WTC11 (cell line): Measurements from ENCODE around the gene ACTC1. TPM values are rescaled to one million over a fixed set of nuclear protein-coding genes. Genes with fewer than 3 reads are reported as not detected.

Experiments
- ATAC-seq: fragments of 200-7000 bp; cut with Tn5 transposase; 2 replicates; pipeline ENCODE4 v1.10.0; 2021; ENCODE audit warnings: mild to moderate bottlenecking, moderate library complexity
- Bru-seq: library from RNA; stranded (reverse); fragments of 400-500 nt; gene quantifications from one replicate; lab custom pipeline; 2021; lab: Mats Ljungman, UMichigan
- CTCF ChIA-PET: fragments of 300-600 bp; sonication (Branson Sonifier 250); formaldehyde crosslinking; loops from one replicate; lab custom pipeline; 2021; ENCODE audit warnings: antibody characterized with exemption; lab: Charles Lee
- POLR2A ChIA-PET: fragments of 350-600 bp; sonication (Branson Sonifier 250); formaldehyde crosslinking; loops from one replicate; lab custom pipeline; 2021; ENCODE audit warnings: antibody characterized with exemption; lab: Charles Lee
- DNase-seq: peaks from one replicate; pipeline ENCODE4 v3.0.0; 2021; ENCODE audit warnings: low spot score
- H3K27ac Mint-ChIP-seq: 2 replicates; pipeline ENCODE4 v1.8.0; 2021; ENCODE audit warnings: mixed read lengths
- H3K27me3 Mint-ChIP-seq: 2 replicates; pipeline ENCODE4 v1.8.0; 2021; ENCODE audit warnings: low read depth, mild to moderate bottlenecking, moderate library complexity, mixed read lengths
- H3K36me3 Mint-ChIP-seq: 2 replicates; pipeline ENCODE4 v1.8.0; 2021; ENCODE audit warnings: mixed read lengths
- H3K4me1 Mint-ChIP-seq: 2 replicates; pipeline ENCODE4 v1.8.0; 2022; ENCODE audit warnings: mixed read lengths
- H3K4me3 Mint-ChIP-seq: 2 replicates; pipeline ENCODE4 v1.8.0; 2021; ENCODE audit warnings: mild to moderate bottlenecking, moderate library complexity, mixed read lengths
- H3K9me3 Mint-ChIP-seq: 2 replicates; pipeline ENCODE4 v1.8.0; 2021; ENCODE audit warnings: mixed read lengths
- FOXP1 ChIP-seq: sonication (generic); formaldehyde crosslinking; IDR thresholded peaks from 2 replicates; pipeline ENCODE4 v1.8.0; 2022; ENCODE audit warnings: missing genetic modification reagents, mild to moderate bottlenecking, moderate library complexity, borderline replicate concordance
- JUN ChIP-seq: sonication (generic); formaldehyde crosslinking; IDR thresholded peaks from 2 replicates; pipeline ENCODE4 v1.8.0; 2023; ENCODE audit warnings: mild to moderate bottlenecking, missing genetic modification reagents
- MXD4 ChIP-seq: fragments of 250-450 bp; sonication (Bioruptor Pico); IDR thresholded peaks from 2 replicates; pipeline ENCODE4 v1.8.0; 2021; ENCODE audit warnings: mild to moderate bottlenecking, moderate library complexity, borderline replicate concordance
- RELA ChIP-seq: sonication (generic); formaldehyde crosslinking; IDR thresholded peaks from 2 replicates; pipeline ENCODE4 v1.8.1; 2022; ENCODE audit warnings: missing genetic modification reagents, mild to moderate bottlenecking, borderline replicate concordance
- SMAD4 ChIP-seq: sonication (generic); formaldehyde crosslinking; IDR thresholded peaks from 2 replicates; pipeline ENCODE4 v1.8.0; 2022; ENCODE audit warnings: mild to moderate bottlenecking, missing genetic modification reagents
- TEAD4 ChIP-seq: sonication (generic); formaldehyde crosslinking; IDR thresholded peaks from 2 replicates; pipeline ENCODE4 v1.8.0; 2022; ENCODE audit warnings: mild to moderate bottlenecking, missing genetic modification reagents
- ZNF121 ChIP-seq: sonication (generic); formaldehyde crosslinking; IDR thresholded peaks from 2 replicates; pipeline ENCODE4 v1.8.0; 2023; ENCODE audit warnings: missing genetic modification reagents
- ZNF138 ChIP-seq: sonication (generic); formaldehyde crosslinking; conservative IDR thresholded peaks from 2 replicates; pipeline ENCODE4 v1.8.1; 2022; ENCODE audit warnings: mild to moderate bottlenecking, moderate library complexity, missing genetic modification reagents
- ZNF317 ChIP-seq: sonication (generic); formaldehyde crosslinking; IDR thresholded peaks from 2 replicates; pipeline ENCODE4 v1.8.1; 2023; ENCODE audit warnings: low read depth, mild to moderate bottlenecking, moderate library complexity, missing genetic modification reagents, borderline replicate concordance
- long read RNA-seq, 3 experiments: library from RNA in 1 of 3; library from capped mRNA in 1 of 3; library from polyadenylated mRNA in 1 of 3; unstranded in 2 of 3; stranded (forward) in 1 of 3; transcript quantifications; one replicate each; pipeline ENCODE4 v2.0.0, GENCODE V29; 2021
- total RNA-seq: library from RNA; stranded (reverse); gene quantifications from 3 replicates; pipeline ENCODE4 v1.2.3, GENCODE V29; 2021
- TF ChIP-seq, protein P1 (sequence below): fragments of 250-450 bp; sonication (Bioruptor Pico); IDR thresholded peaks from 2 replicates; pipeline ENCODE4 v1.9.0; 2021; ENCODE audit warnings: mild to moderate bottlenecking
- TF ChIP-seq, protein P2 (sequence below): sonication (generic); formaldehyde crosslinking; IDR thresholded peaks from 2 replicates; pipeline ENCODE4 v1.8.0; 2022; ENCODE audit warnings: mild to moderate bottlenecking, missing genetic modification reagents
- TF ChIP-seq, protein P3 (sequence below): sonication (generic); formaldehyde crosslinking; conservative IDR thresholded peaks from 2 replicates; pipeline ENCODE4 v1.8.1; 2023; ENCODE audit warnings: mild to moderate bottlenecking, low read depth, missing genetic modification reagents, moderate library complexity

The ACTC1 gene
- total RNA-seq (11.4 to 12.6 TPM (median 12.5 TPM) in 3 replicates), Bru-seq, nascent RNA (percentile 40 among the genes with signal in this experiment)
- long read RNA-seq, experiment 1, transcript ACTC1-201 (7 exons, 3,694 nt) = major isoform, 24 of 28 reads
- long read RNA-seq, experiment 1, partial matches to known transcripts = 3 of 28 reads
- long read RNA-seq, experiment 1, other reads (novel, unspliced or antisense) = 1 of 28 reads
- long read RNA-seq, experiment 2, transcript ACTC1-201 (7 exons, 3,694 nt) = major isoform, 14 of 20 reads
- long read RNA-seq, experiment 2, partial matches to known transcripts = 4 of 20 reads
- long read RNA-seq, experiment 2, other reads (novel, unspliced or antisense) = 2 of 20 reads
- long read RNA-seq, experiment 3, transcript ACTC1-201 (7 exons, 3,694 nt) = major isoform, 66 of 68 reads
- long read RNA-seq, experiment 3, partial matches to known transcripts = 1 of 68 reads
- long read RNA-seq, experiment 3, other reads (novel, unspliced or antisense) = 1 of 68 reads

DNA sequence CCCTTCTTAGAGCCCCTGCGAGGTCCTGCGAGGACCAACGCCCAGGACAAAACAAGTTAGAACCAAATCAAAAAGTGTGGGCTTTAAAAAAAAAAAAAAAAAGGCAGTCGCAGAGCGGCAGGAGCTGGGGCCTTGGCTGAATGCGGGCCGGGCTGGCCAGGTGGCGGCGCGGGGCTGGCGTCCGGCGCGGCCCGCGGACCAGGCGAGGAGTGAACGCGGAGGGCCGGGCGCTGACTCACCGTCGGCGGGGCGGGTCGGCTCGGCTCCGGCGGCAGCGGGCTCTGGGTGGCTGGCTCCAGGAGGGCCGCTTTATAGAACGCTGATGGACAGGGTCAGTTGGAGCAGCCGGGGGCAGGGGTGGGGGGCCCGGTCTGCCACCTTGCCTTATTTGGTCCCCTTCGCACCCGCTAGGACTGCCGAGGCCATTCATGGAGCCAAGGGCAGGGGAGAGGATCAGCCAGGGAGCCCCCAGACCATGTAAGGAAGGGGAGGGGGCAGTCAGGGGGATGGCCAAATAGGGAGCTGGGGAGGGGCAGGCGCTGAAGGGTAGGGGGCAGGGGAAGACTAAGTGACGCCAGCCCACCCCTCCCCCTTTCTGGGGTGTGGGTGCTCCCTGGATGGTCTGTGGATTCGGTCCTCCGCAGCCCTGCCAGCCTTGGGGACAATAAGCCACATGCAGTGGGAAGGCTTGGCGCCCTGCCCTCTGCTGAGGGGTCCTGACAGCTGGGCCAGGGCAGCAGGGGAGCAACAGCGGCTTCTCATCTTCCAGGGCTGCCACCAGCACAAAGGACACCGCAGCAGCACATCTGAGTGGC lies at the start of gene ACTC1:
TSS of gene ACTC1 (minus strand) at position 283 of the 815 bp plus-strand sequence. CDS start 741 bp downstream, outside the sequence.
- Mint-ChIP-seq H3K4me1 (peaks cover 11% of the 10 kb centered on the region), H3K9me3 (no peaks in the 10 kb centered on the region), H3K4me3 (peak within 1 kb of the TSS; percentile 71), H3K36me3 (no peaks in the 10 kb centered on the region), H3K27me3 (peaks cover 39% of the 10 kb centered on the region), H3K27ac (no peak within 1 kb of the TSS)
- ChIA-PET CTCF (no interaction called here), POLR2A (interaction anchor here (0.9 kb wide), 1 partner anchor 19 kb away, joined by 4 read pairs; no protein-coding TSS in a partner anchor)
- peak; percentile 73 for DNase-seq
- ATAC-seq = peak; percentile 82
- TF ChIP-seq ZNF317 (CRISPR knock-in tag) (0 out of 2 replicates have a peak, but pooled peaks have one; percentile 23), FOXP1 (CRISPR knock-in tag) (0 out of 2 replicates have a peak, but pooled peaks have one; percentile 14), ZNF138 (CRISPR knock-in tag) (no peak), ZNF121 (CRISPR knock-in tag) (0 out of 2 replicates have a peak, but pooled peaks have one; percentile 26)
- TF ChIP-seq, protein P1, sequence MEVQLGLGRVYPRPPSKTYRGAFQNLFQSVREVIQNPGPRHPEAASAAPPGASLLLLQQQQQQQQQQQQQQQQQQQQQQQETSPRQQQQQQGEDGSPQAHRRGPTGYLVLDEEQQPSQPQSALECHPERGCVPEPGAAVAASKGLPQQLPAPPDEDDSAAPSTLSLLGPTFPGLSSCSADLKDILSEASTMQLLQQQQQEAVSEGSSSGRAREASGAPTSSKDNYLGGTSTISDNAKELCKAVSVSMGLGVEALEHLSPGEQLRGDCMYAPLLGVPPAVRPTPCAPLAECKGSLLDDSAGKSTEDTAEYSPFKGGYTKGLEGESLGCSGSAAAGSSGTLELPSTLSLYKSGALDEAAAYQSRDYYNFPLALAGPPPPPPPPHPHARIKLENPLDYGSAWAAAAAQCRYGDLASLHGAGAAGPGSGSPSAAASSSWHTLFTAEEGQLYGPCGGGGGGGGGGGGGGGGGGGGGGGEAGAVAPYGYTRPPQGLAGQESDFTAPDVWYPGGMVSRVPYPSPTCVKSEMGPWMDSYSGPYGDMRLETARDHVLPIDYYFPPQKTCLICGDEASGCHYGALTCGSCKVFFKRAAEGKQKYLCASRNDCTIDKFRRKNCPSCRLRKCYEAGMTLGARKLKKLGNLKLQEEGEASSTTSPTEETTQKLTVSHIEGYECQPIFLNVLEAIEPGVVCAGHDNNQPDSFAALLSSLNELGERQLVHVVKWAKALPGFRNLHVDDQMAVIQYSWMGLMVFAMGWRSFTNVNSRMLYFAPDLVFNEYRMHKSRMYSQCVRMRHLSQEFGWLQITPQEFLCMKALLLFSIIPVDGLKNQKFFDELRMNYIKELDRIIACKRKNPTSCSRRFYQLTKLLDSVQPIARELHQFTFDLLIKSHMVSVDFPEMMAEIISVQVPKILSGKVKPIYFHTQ = no peak
- TF ChIP-seq, protein P2, sequence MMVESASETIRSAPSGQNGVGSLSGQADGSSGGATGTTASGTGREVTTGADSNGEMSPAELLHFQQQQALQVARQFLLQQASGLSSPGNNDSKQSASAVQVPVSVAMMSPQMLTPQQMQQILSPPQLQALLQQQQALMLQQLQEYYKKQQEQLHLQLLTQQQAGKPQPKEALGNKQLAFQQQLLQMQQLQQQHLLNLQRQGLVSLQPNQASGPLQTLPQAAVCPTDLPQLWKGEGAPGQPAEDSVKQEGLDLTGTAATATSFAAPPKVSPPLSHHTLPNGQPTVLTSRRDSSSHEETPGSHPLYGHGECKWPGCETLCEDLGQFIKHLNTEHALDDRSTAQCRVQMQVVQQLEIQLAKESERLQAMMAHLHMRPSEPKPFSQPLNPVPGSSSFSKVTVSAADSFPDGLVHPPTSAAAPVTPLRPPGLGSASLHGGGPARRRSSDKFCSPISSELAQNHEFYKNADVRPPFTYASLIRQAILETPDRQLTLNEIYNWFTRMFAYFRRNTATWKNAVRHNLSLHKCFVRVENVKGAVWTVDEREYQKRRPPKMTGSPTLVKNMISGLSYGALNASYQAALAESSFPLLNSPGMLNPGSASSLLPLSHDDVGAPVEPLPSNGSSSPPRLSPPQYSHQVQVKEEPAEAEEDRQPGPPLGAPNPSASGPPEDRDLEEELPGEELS (CRISPR knock-in tag) = peak; percentile 13; the same call in 1 of the 2 replicates

DNA sequence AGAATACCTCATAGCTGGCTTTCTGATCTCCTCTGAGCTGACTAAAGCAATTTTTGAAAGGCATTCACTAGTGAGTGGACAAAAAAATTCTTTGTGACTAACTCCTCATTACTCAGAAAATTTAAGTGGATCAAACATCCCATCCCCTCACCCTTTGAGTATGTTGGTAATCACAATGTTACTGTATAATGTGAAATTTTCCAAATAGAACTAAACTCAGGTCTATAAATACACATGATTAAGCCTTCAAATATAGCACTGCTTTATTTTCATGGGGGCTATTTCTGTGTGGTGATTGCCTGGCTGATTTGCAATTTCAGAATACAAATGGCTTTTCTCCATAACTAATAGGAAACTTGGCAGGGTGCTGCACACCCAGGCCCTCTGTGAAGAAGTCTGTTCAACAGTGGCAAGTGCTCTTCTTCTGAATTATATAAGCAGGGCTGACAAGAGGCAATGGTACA lies 45.9 kb upstream of the ACTC1 start:
- Mint-ChIP-seq H3K9me3 (no peaks in the 10 kb centered on the region), H3K27me3 (no peaks in the 10 kb centered on the region), H3K4me1 (no peaks in the 10 kb centered on the region), H3K27ac (no peak overlapping the region), H3K4me3 (no peak overlapping the region), H3K36me3 (no peaks in the 10 kb centered on the region)
- ChIA-PET POLR2A (no interaction called here), CTCF (no interaction called here)
- TF ChIP-seq RELA (CRISPR knock-in tag) (no peak), JUN (CRISPR knock-in tag) (no peak), ZNF138 (CRISPR knock-in tag) (no peak), TEAD4 (CRISPR knock-in tag) (no peak), SMAD4 (CRISPR knock-in tag) (no peak), MXD4 (CRISPR knock-in tag) (no peak)
- TF ChIP-seq, protein P2 (CRISPR knock-in tag) = no peak
- TF ChIP-seq, protein P3, sequence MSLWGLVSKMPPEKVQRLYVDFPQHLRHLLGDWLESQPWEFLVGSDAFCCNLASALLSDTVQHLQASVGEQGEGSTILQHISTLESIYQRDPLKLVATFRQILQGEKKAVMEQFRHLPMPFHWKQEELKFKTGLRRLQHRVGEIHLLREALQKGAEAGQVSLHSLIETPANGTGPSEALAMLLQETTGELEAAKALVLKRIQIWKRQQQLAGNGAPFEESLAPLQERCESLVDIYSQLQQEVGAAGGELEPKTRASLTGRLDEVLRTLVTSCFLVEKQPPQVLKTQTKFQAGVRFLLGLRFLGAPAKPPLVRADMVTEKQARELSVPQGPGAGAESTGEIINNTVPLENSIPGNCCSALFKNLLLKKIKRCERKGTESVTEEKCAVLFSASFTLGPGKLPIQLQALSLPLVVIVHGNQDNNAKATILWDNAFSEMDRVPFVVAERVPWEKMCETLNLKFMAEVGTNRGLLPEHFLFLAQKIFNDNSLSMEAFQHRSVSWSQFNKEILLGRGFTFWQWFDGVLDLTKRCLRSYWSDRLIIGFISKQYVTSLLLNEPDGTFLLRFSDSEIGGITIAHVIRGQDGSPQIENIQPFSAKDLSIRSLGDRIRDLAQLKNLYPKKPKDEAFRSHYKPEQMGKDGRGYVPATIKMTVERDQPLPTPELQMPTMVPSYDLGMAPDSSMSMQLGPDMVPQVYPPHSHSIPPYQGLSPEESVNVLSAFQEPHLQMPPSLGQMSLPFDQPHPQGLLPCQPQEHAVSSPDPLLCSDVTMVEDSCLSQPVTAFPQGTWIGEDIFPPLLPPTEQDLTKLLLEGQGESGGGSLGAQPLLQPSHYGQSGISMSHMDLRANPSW (CRISPR knock-in tag) = no peak
- ATAC-seq = no peak
- no peak for DNase-seq
